ENCODE data around the gene C8G.

Gene C8G

GRCh38 chr9:136955202-136955942 lies 10.3 kb downstream of the C8G start:
- DNase-seq, result no peak

- DNase-seq, result no peak
Observed at GRCh38 chr9:136955943-136956335, 10.9 kb downstream of the C8G start.

- DNase-seq, result no peak
Observed at GRCh38 chr9:136956604-136957003, 11.6 kb downstream of the C8G start.

- no peak for DNase-seq
Observed at GRCh38 chr9:136957461-136957860, 12.4 kb downstream of the C8G start.

GRCh38 chr9:136957901-136958300 lies 12.9 kb downstream of the C8G start:
- DNase-seq, result no peak

- no peak for DNase-seq
Observed at GRCh38 chr9:136958473-136958872, 13.4 kb downstream of the C8G start.

GRCh38 chr9:136958898-136959850 lies 14.1 kb downstream of the C8G start:
- DNase-seq, result no peak

- no peak for DNase-seq
Observed at GRCh38 chr9:136960212-136960937, 15.3 kb downstream of the C8G start.

- DNase-seq, result no peak
Observed at GRCh38 chr9:136960938-136961275, 15.9 kb downstream of the C8G start.

GRCh38 chr9:136961279-136962065 lies 16.4 kb downstream of the C8G start:
- DNase-seq, result no peak

GRCh38 chr9:136962163-136962562 lies 17.1 kb downstream of the C8G start:
- DNase-seq, result no peak

- no peak for DNase-seq
Observed at GRCh38 chr9:136962701-136963248, 17.7 kb downstream of the C8G start.

- no peak for DNase-seq
Observed at GRCh38 chr9:136963341-136963740, 18.3 kb downstream of the C8G start.

- no peak for DNase-seq
Observed at GRCh38 chr9:136963751-136964150, 18.7 kb downstream of the C8G start.

GRCh38 chr9:136964171-136964689 lies 19.2 kb downstream of the C8G start:
- DNase-seq, result no peak

GRCh38 chr9:136964833-136965422 lies 19.9 kb downstream of the C8G start:
- DNase-seq, result no peak

GRCh38 chr9:136965771-136966484 lies 20.9 kb downstream of the C8G start:
- DNase-seq, result no peak

GRCh38 chr9:136968333-136969127 lies 23.5 kb downstream of the C8G start:
- no peak for DNase-seq

GRCh38 chr9:136969150-136969549 lies 24.1 kb downstream of the C8G start:
- DNase-seq, result no peak

- DNase-seq, result no peak
Observed at GRCh38 chr9:136969774-136970173, 24.7 kb downstream of the C8G start.

Measured in stimulated activated CD4-positive, alpha-beta T cell treated with anti-CD3 and anti-CD28 coated beads, Interleukin-1b, Interleukin-23, amount 100 ng/mL, for 48 hours (primary cell).